Body of pancreas (tissue), 4 donors: ENCODE data around the gene THADA. TPM values are rescaled to one million over a fixed set of nuclear protein-coding genes. Genes with fewer than 3 reads are reported as not detected.

ENCODE experiments used
- ATAC-seq: fragments of 150-250 bp; one replicate; pipeline ENCODE4 v1.9.1; 2016
- DNase-seq, 4 donors: peaks; one replicate each; pipeline ENCODE4 v3.0.0-alpha.2; 2019
- H3K27ac ChIP-seq, 4 donors: fragments of 200-600 bp; sonication (generic); 1 replicate in 3 of 4; 2 replicates in 1 of 4; pipeline versions ENCODE4 v1.5.1 to v1.6.1; 2016 to 2019; ENCODE audit warnings: mild to moderate bottlenecking in 1 of 4, mixed read lengths in 1 of 4, moderate library complexity in 1 of 4
- H3K27me3 ChIP-seq, 2 donors: fragments of 200-600 bp; sonication (generic); one replicate each; pipeline ENCODE4 v1.6.0; 2016; ENCODE audit warnings: mild to moderate bottlenecking in 1 of 2
- H3K36me3 ChIP-seq, 2 donors: fragments of 200-600 bp; sonication (generic); replicated peaks in 1 of 2; 2 replicates each; pipeline ENCODE4 v1.5.1; 2016; ENCODE audit warnings: low read depth in 2 of 2; ENCODE audit not compliant: insufficient read depth in 1 of 2
- H3K4me1 ChIP-seq: fragments of 200-600 bp; sonication (generic); one replicate; pipeline ENCODE4 v1.6.0; 2016
- H3K4me3 ChIP-seq, 2 donors: fragments of 200-600 bp; sonication (generic); 1 replicate in 1 of 2; 2 replicates in 1 of 2; pipeline ENCODE4 v1.5.1; 2016 to 2019
- H3K9me3 ChIP-seq, 3 donors: fragments of 200-600 bp; sonication (generic); 1 replicate in 2 of 3; 2 replicates in 1 of 3; pipeline ENCODE4 v1.5.1; 2016
- CTCF ChIP-seq, 7 experiments: fragments of 450-650 bp in 4 of 7; fragments of 200-600 bp in 3 of 7; sonication (generic) in 3 of 7; IDR thresholded peaks; one replicate each; pipeline ENCODE4 v1.5.1; 2016 to 2019; ENCODE audit warnings: antibody characterized with exemption in 7 of 7
- POLR2A ChIP-seq, 3 donors: fragments of 450-650 bp; IDR thresholded peaks; one replicate each; pipeline ENCODE4 v1.6.1; 2016; ENCODE audit warnings: antibody characterized with exemption in 3 of 3, mild to moderate bottlenecking in 2 of 3
- WGBS, 2 donors: methylation state at CpG; one replicate each; pipeline ENCODE4 v1.1.5; 2017; 5-methylcytosine and 5-hydroxymethylcytosine counted together
- intact Hi-C: fragments of 100-400 bp; cut with DNase I; formaldehyde crosslinking; loops from one replicate; pipeline ENCODE4 v1.15.1; 2023
- small RNA-seq: library from RNA; depleted of rRNA; stranded (forward); fragments of <200 nt; gene quantifications from one replicate; pipeline ENCODE3, GENCODE V24; 2016
- total RNA-seq, 2 donors: library from RNA; depleted of rRNA; stranded (reverse); fragments of >200 nt; gene quantifications; one replicate each; pipeline ENCODE4 v1.1.0, GENCODE V29; 2016

The THADA gene
- total RNA-seq, 2 donors from 2014 or later: 27.5 to 41.9 TPM

GRCh38 chr2:43184339-43184895 lies 411.4 kb downstream of the THADA start:
- H3K27me3 ChIP-seq: no peaks in the 10 kb centered on the region
- ATAC-seq: no peak
- intact Hi-C loops: no loop called here
- WGBS, 2 donors: 82 to 89% methylated on average over 12 of the region's 12 CpGs
- no peaks in the 10 kb centered on the region for H3K36me3 ChIP-seq
- peaks cover 10% of the 10 kb centered on the region for H3K4me1 ChIP-seq
- DNase-seq: no peak
- H3K27ac ChIP-seq: no peak overlapping the region
- no peak overlapping the region for H3K4me3 ChIP-seq
- H3K9me3 ChIP-seq: no peaks in the 10 kb centered on the region
- TF ChIP-seq CTCF (IDR thresholded peaks at IDR 0.05): no peak
- TF ChIP-seq POLR2A (IDR thresholded peaks at IDR 0.05): no peak

- peaks cover 17% of the 10 kb centered on the region for H3K4me1 ChIP-seq
- 68 to 86% methylated on average over 5 of the region's 5 CpGs for WGBS, 2 donors
- H3K27me3 ChIP-seq: no peaks in the 10 kb centered on the region
- H3K4me3 ChIP-seq: no peak overlapping the region
- TF ChIP-seq CTCF (IDR thresholded peaks at IDR 0.05) (no peak), POLR2A (IDR thresholded peaks at IDR 0.05) (no peak)
- intact Hi-C loops: no loop called here
- H3K27ac ChIP-seq: no peak overlapping the region
- H3K36me3 ChIP-seq: no peaks in the 10 kb centered on the region
- DNase-seq (no peak), ATAC-seq (no peak)
- H3K9me3 ChIP-seq: no peaks in the 10 kb centered on the region
These were observed 412.1 kb downstream of the THADA start for GRCh38 chr2:43183743-43184142.

GRCh38 chr2:43180897-43181296 lies 414.9 kb downstream of the THADA start:
- Histone ChIP-seq H3K4me1 (peaks cover 30% of the 10 kb centered on the region), H3K36me3 (no peaks in the 10 kb centered on the region), H3K27ac (no peak overlapping the region), H3K4me3 (no peak overlapping the region), H3K9me3 (no peaks in the 10 kb centered on the region), H3K27me3 (no peaks in the 10 kb centered on the region)
- ATAC-seq (no peak), DNase-seq (no peak)
- intact Hi-C loops: no loop called here
- TF ChIP-seq CTCF (IDR thresholded peaks at IDR 0.05) (no peak), POLR2A (IDR thresholded peaks at IDR 0.05) (no peak)
- WGBS, 2 donors: 96 to 98% methylated on average over 8 of the region's 8 CpGs

Small RNA genes lying within 50 kb of the gene (small RNA-seq; reads per million reads assigned to genes)
- gene RF00019 (not detected), gene RN7SL531P (not detected), gene RNU6-958P (not detected)

Other genes with a start within 250 kb of the THADA start
- 10 to 100 TPM in 1 of 2 donors, 1 to 10 TPM in 1; 5.6 to 10.4 TPM for gene PLEKHH2, start 41.2 kb upstream of the THADA start, total RNA-seq
- gene C1GALT1C1L, start 80.4 kb upstream of the THADA start, total RNA-seq: 1 to 10 TPM in 1 of 2 donors, not detected in 1; 2.6 TPM
- gene DYNC2LI1, start 178.0 kb upstream of the THADA start, total RNA-seq: 10 to 100 TPM; 21.0 to 21.4 TPM
- gene ABCG5, start 242.8 kb upstream of the THADA start, total RNA-seq: not detected
- not detected for gene ABCG8, start 242.9 kb upstream of the THADA start, total RNA-seq